GM21526 (cell line): Measurements from ENCODE around the gene XDH.

Experiments
- ATAC-seq: cut with Tn5 transposase; IDR thresholded peaks from one replicate; pipeline ENCODE4 v1.9.1; 2021; ENCODE audit warnings: moderate library complexity; ENCODE audit not compliant: unreplicated experiment, low FRiP score

Gene XDH

DNA sequence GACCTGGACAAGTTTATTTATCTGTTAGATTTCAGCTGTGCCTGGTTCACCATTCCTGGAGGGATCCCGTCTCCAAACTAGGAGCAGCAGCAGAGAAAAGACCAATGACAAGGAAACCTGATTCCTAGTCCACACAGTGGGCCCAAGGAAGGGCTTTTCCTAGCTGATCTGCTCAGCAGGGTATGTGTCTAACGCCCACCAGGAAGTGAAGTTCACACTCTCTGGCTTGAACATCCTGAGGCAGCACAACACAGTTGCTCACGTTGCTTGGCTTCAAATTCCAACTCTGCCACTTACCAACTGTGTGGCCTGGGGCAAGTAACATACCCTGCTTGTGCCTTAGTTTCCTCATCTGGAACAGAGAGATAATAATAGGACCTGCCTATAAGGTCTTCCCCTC is 42.9 kb downstream of the XDH start:
- ATAC-seq = no peak

DNA sequence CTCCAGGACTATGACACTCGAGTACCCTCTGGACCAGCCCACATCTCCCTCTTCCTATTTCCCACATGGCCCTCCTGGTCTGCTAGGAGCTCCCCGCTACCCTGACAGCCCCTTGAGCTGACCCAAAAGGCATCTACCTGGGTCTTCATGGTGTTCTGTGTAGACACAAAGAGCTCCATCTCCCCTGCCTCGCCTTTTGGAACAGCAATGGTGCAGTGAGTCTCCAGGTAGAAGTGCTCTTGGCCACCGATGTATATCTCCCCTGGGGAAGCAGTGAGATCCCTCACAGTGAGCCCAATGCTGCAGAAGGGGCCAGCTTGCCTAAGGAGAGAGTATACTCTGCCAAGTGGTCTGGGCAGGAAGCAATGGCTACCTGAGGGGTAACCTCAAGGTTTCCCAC is 47.8 kb downstream of the XDH start:
- ATAC-seq = no peak

DNA sequence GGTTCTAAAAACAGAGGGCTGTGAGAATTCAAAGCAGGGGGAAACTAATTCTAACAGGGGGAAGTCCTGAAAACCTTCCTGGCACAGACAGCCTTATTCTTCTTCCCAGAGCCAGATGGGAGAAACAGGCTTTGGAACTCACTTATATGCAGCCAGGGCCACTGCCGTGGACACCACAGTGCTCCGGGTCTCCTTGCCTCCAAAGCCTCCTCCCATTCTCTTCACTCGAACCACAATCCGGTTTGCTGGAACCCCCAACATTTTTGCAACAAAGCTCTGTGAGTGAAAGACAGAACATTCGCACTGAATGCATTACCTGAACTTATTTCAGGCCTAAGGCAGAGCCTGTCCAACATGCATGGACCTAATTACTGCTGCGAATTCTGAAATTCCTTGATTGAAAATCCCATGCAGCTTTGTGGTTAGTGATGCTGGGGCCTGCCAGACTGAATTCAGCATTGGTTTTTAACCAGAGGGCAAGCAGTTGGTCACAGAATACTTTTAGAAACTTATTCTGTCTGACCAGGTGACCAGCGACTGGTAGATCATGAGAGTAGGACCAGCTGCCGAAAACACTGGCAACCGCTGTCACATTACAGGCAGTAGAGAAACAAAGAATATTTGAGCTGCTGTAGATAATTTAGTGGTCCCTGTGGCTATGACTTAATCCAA is 48.6 kb downstream of the XDH start:
- ATAC-seq = no peak

DNA sequence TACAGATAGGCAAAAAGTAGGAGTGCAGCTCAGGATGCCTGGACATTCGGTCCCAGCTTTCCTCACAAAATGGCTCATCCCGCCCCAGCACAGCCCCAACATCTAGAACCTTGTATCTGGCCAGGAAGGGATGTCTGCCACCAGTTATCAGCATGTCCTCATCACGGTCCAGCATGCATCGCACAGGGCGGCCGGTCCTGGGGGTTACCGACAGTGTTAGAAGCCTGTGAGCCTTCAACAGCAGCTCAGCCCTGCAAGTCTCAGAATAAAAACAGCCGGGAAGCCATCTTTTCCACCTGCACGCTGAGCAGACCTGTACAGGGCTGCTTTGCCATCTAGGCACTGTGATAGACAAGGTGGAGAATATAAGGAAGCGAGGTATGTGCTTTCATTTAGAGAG is 49.2 kb downstream of the XDH start:
- ATAC-seq = no peak

DNA sequence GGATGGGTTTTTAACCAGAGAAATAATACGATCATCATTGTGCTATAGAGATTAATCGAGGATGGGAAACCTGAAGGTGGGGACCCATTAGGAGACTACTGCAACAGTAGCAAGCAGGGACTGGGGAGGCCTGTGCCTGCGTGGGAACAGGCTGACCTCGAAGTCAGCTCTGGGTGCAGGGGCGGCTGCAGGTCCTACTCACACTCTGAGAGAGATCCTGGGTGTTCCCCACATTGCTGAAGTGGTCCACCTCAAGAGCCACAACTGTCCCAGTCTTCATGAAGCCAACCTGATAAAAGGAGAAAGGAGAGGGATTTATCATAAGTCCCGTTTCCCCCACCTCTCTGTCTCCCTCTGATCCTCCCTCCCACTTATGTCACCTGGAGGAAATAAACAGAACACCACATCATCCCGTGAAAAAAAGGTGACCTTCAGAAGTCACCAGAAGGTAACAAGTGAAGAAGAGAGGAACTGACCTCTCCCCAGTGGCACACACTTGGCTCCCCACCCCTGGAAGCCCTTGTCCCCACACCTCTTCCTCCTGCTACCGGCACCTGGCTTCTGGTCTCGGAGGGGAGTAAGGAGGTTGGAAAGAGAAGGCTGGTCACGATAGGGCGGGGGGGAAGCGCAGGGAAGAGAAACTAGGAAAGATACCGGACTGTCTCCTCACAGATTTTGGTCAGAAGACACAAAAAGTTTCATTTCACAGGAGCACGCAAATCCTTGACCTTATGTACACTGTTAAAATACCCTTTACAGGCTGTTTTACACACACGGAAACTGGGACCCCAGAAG is 50.4 kb downstream of the XDH start:
- no peak for ATAC-seq

DNA sequence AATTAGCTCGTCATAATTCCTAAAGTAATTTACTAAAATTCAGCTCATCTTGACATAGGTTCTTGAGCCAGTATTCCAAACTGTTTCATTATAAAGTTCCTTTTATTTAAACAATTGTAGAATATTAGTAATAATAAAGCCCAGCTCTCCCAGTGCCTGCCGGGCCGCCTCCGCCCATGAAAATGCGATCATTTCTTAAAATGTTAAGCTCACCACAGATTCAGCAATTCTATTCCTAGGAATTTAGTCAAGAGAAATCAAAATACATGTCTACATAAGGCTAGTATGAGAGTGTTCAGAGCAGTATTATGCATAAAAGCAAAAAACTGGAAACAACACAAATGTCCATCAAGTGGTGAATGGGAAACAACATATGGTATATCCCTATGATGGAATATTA is 52.0 kb downstream of the XDH start:
- ATAC-seq = no peak

DNA sequence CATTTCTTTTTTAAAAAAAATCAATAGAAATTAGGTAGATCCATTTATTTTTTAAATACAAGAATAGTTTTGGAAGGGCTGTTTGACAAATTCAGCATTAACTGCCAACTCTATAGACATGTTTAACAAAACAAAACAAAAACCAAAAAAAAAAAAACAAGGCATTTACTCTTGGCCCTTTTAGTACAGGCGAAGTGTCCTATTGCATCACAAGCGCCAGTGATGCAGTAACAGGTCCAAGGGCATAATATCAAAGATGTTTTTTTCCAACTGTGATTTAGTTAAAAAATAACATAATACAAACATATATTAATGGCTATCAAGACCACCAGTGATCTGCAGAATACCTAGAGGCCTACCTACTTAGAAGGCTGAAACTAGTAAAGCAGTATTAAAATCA is 55.3 kb downstream of the XDH start:
- ATAC-seq = no peak

DNA sequence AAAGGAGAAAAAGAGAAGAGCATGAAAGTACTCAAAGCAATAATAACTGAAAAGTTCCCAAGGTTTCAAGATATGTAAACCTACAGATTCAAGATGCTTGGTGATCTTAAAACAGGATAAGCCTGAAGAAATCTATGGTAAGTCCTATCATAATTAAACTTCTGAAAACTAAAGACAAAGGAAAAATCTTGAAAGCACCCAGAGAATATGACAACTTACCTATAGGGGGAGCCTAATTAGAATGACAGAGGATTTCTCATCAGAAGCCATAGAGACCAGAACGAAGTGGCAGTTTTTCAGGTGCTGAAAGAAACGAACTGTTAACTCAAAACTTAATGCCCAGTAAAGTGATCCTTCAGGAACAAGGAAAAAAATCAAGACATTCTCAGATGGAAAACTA is 59.7 kb downstream of the XDH start:
- ATAC-seq = no peak

DNA sequence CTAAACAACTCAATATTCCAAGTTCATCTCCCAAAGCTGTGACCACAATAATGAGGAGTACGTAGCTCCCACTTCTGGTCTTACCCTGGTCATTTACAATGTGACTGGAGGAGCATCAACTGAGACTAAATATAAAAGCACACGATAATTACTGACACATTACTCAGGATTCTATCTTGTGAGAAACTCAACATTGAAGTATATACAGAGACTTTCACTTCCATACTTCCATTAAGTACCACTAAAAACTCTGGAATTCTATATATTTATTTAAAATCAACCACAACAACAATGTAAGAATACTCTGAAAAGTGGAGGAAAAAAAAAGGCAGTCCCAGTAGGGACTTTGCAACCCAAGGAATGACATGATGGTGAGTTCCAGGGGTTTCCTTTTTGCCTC is 61.4 kb downstream of the XDH start:
- no peak for ATAC-seq

DNA sequence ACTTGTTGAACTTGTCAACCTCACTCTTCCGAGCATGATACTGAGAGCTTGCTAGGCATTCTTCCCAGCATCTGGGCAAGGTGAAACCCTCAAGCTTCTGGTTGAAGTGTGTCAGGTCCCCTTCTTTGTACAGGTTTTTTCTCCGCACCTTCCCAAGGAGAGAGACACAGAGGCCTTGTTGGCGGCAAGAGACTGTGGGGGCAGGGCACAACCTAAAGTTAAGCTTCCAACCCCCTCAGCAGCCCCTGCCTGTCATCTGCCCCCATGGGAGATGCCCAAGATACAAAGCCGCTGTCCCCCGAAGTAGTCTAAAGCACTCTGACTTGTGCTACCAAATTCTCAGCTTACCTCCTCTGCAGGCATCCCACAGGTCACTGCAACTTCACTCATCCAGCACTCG is 64.9 kb downstream of the XDH start:
- no peak for ATAC-seq

DNA sequence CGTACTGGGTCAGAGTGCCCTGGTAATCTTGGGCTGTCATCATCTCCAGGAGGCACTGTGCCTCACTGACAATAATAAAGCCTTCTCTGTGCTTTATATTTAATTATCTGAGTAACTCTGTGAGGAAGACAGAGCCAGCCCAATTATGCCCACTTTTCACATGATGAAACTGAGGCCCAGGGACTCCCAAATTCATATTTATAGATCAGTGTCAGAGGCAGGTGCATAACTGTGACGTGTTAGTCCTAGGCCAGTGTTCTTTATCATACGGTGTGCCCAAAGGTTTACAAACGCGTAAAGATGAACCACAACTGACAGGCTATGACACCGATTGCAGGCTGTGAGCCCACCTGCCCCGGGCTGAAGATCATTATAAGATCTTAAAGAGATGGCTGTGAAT is 65.4 kb downstream of the XDH start:
- ATAC-seq = no peak

DNA sequence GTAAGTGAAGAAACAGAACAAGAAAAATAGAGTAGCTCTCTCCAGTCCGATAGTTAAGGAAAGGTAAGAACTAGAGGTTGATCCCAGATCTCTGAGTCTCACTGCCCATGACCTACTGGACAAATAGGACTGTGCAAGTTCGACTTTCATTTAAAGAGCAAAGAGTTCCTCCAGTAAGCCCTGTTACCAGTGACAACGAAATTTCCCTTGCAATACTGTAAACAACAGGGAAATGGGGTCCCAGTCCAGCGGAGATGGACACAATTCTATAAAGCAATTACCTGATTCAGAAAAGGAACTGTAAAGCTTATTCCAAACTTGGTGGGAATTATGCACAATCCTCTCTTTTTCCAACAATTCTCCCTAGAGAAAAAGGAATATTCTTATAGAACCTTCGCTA is 65.9 kb downstream of the XDH start:
- ATAC-seq = no peak

DNA sequence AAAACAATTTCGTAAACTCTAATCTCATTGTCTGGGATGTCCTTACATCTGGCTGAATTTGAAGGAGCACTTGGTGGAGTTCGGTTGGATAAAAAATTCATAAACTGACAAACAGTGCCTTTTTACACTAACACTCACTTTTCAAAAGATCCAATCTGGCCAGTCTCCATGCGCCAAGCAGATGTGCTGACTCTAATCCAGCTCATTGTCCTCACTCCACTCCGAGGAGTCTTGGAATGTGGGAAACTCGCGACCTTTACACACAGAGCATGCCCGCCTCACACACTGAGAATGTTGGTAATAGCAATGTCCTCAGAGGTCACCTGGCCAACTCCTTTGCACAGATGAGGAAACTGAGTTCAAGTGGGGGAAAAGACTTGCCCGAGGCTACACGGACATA is 66.8 kb downstream of the XDH start:
- no peak for ATAC-seq

DNA sequence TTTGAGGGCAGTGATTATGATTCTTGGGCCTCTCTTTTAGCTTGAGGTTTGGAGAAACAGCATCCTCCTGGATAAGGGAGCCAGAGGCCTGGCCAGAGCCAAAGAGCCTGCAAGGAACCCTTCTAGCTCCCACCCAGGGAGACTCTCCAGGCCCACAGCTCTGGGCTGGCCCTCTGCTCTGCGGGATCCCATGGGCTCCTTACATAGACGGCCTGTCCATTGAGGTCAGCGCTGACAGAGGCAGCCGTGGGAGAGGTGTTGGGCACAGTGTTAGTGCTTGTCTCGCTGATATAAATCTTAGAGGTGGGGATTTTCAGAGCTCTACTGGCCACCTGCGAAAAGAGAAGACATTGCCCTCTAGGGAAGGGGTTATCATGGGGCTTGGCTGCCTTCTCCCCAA is 67.2 kb downstream of the XDH start:
- no peak for ATAC-seq

DNA sequence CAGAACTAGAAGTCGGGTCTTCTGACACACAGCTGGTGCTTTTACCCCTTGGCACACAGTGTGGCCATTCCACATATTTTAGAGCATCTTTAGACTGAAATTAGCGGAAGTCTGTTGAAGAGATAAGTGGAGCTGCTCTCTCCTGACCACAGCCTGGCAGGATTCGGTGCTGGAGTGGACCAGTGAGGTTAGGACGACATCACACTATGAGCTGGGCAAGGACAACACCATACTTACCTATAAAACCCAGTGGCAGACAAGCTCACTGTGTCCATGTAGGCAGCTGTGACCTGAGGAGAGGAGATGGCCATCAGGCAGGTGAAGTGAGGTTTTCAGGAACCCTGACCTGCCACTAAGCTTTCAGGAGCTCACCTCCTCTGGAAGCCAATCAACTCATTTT is 70.1 kb downstream of the XDH start:
- ATAC-seq = no peak

DNA sequence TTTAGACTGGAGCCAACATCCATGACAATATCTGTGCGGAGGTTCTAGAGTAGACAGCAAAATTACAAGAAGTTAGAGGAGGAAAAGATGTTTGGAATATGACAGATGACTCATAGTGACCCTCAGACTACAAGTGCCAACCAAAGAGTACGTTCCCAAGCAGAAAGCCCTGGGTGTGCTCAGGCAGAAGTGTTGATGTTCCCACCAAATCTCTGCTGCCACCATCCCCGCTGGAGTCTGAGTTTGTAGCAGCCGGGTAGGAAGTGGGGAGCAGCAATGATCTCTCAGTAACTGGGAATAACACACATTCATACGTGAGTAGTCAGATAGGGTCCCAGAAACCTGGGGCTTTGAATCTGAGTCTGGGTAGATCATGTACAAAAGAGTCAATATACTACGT is 73.2 kb downstream of the XDH start:
- no peak for ATAC-seq

DNA sequence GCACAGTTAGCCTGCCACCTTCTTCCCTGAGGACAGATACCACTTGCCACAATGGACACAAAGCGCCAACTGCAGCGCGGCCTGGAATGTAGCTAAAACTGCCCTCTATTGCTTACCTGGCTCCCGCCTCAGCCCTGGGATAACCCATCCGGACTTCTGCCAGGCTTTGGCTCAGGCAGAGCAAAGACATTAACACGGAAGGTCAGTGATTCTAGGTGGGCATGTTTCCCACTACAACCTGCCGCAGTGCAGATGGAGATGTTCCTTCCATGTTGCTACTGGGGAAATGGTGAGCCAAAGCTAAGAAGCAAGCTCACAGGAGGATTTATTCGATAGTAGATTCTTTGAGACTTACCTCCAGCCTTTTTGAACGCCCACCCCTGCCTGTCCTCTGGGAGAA is 74.8 kb downstream of the XDH start:
- no peak for ATAC-seq

DNA sequence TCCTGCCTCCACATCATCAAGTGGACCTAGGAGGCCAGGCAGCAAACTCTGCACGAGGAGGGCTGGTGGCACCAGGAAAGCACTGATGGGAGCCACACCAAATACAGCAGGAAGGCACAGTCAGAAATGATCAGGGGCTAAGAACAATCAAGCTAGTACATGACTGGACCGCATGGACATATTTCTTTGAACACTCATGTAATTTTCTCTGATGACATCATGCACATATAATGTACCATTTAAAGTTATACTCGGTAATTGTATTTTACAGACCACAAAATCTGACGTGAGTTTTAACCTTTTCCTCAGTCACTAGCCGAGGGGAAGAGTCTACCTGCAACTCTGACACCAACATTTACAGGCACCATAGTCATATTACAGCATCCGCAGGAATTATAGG is 76.7 kb downstream of the XDH start:
- no peak for ATAC-seq

DNA sequence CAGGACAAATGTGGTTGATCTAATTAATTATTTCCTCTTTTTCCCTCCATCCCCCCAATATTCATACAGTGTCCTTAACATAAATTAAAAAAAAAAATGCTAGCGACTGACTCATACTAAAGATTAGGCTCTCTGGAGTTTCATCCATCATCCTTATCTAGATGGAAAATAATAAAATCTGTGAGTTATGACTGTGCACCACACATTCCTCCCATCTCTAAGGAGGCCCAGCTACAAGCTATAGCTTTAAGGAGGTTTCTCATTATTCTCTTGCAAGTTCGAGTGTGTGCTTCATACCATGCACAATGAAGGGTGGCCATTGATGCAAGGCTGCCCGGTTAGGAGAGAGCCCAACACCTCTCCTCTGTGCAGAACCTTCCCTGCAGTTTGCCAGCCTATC is 77.3 kb downstream of the XDH start:
- no peak for ATAC-seq

DNA sequence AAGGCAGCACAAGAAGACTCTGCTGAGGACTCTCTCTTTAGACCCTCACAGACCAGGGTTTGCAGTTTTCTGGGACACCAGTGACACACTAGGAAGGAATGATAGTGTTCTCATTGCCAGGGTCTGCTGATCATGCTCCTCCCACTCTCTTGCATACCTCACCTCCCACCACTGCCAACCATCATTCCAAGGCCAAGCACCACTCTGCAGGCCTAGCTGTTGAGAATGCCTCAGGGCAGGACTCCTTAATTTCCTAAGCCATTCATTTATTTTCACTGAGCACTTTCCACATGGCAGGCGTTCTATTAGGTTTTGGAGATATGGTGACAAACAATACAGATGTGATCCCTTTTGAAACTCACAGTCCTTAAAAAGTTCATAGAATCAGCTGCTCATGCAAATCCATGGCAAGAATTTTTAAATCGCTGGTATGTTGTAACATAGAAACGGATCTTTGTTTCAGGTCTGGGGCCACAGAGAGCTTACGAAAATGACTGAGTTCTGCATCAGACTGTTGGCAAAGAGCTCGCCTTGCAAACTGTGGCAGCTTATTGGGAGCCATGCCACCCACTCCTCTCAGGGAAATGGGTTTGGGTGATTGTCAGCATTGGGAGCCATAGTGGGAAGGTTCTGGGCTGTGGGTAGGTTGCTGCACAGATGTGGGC is 78.5 kb downstream of the XDH start:
- no peak for ATAC-seq

DNA sequence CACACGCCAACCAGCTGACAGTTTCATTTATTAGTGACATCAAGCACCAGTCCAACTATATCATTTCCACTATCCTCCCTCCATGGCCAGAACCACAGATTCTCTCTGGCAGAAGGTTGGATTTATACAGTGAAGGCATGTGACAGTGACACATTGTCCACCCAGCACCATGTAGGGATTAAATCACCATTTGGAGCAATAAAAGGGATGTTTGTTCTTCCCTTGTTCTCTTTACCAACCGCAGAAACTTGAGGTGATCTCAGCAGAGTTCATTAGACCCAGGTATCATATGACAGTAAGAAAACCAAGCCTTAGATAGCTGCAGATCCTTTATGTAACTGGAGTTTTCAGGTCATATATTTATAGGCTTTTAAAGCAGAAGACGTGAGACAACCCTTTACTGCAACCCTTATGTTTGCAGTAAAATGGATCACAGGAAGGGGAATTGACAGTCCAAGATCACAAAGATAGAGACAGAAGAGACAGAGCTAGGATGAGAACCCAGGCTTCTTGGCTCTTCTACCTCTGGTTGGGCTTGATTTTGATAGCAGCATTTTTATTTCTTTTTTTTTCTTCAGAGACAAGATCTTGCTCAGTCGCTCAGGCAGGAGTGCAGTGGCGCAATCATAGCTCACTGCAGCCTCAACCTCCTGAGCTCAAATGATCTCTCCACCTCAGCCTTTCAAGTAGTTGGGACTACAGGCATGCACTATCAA is 80.1 kb downstream of the XDH start:
- ATAC-seq = no peak
